ENCODE measurements around the gene MAST1. TPM values are rescaled to one million over a fixed set of nuclear protein-coding genes. Genes with fewer than 3 reads are reported as not detected.

MAST1 gene
- total and polyA plus RNA-seq, 8 donors = 0.43 to 33.9 (median 1.3) TPM; not detected in 1

DNA sequence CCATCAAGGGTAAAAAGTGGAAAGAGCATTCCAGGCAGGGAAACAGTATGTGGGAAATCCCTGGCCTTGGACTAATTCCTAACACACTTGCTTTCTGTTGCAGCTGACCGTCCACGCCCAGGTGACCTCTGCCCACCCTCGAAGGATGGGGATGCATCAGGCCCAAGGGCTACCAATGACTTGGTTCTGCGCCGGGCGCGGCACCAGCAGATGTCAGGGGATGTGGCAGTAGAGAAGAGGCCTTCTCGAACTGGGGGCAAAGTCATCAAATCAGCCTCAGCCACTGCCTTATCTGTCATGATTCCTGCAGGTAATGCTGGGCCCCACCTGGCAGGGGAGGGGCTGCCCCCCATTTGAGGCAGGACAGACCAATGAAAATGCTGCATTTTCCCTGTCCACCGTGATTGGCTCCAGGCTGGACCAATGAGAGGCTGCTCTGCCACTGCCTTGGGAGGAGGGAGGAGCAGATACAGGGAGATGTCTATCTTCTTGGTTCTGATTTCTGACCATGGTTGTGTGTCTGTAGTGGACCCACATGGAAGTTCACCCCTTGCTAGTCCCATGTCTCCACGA is 30.3 kb downstream of the MAST1 start:
- Histone ChIP-seq H3K27ac (no peak overlapping the region), H3K4me3 (no peak overlapping the region), H3K27me3 (peaks cover 0 to 10% (median under 1%) of the 10 kb centered on the region in 3 donors), H3K4me1 (peaks cover 13 to 18% (median 16%) of the 10 kb centered on the region in 4 donors), H3K9me3 (no peaks in the 10 kb centered on the region), H3K36me3 (peaks cover 0 to 8% (median 3%) of the 10 kb centered on the region in 4 donors)
- intact Hi-C loops (cut with DNase I; ENCODE audit: low total_unique reads) = no loop called here
- DNase-seq = no peak
- 91 to 95% (median 92%) methylated on average over 9 to 10 of the region's 10 CpGs for WGBS, 5 donors
- TF ChIP-seq EP300 (IDR thresholded peaks at IDR 0.05) (no peak), POLR2A (IDR thresholded peaks at IDR 0.05) (no peak), POLR2AphosphoS5 (IDR thresholded peaks at IDR 0.05) (no peak)
- TF ChIP-seq, protein P1, sequence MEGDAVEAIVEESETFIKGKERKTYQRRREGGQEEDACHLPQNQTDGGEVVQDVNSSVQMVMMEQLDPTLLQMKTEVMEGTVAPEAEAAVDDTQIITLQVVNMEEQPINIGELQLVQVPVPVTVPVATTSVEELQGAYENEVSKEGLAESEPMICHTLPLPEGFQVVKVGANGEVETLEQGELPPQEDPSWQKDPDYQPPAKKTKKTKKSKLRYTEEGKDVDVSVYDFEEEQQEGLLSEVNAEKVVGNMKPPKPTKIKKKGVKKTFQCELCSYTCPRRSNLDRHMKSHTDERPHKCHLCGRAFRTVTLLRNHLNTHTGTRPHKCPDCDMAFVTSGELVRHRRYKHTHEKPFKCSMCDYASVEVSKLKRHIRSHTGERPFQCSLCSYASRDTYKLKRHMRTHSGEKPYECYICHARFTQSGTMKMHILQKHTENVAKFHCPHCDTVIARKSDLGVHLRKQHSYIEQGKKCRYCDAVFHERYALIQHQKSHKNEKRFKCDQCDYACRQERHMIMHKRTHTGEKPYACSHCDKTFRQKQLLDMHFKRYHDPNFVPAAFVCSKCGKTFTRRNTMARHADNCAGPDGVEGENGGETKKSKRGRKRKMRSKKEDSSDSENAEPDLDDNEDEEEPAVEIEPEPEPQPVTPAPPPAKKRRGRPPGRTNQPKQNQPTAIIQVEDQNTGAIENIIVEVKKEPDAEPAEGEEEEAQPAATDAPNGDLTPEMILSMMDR (IDR thresholded peaks at IDR 0.05) = no peak

DNA sequence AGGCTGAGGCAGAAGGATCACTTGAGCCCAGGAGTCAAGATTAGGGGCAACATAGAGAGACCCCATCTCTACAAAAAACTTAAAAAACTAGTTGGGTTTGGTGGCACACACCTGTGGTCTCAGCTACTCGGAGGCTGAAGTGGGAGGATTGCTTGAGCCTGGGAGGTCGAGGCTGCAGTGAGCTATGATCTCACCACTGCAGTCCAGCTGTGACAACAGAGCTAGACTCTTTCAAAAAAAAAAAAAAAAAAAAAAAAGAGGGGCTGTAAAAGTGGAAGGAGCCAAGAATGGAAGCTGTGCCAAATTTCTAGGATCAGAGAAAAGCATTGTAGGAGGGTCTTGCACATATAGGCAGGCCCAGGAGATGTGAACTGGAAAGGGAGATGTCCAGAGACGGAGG is 33.4 kb downstream of the MAST1 start:
- H3K27ac ChIP-seq = no peak overlapping the region
- WGBS, 5 donors = 65 to 88% (median 76%) methylated on average over 3 of the region's 3 CpGs
- H3K4me3 ChIP-seq = no peak overlapping the region
- TF ChIP-seq, protein P1 (IDR thresholded peaks at IDR 0.05) = no peak
- TF ChIP-seq EP300 (IDR thresholded peaks at IDR 0.05) (no peak), POLR2A (IDR thresholded peaks at IDR 0.05) (no peak), POLR2AphosphoS5 (IDR thresholded peaks at IDR 0.05) (no peak)
- peaks cover 0 to 10% (median 0%) of the 10 kb centered on the region in 3 donors for H3K27me3 ChIP-seq
- H3K36me3 ChIP-seq = peaks cover 9 to 37% (median 32%) of the 10 kb centered on the region in 4 donors
- H3K9me3 ChIP-seq = no peaks in the 10 kb centered on the region
- peaks cover 13 to 24% (median 18%) of the 10 kb centered on the region in 4 donors for H3K4me1 ChIP-seq
- no peak for DNase-seq
- intact Hi-C loops (cut with DNase I; ENCODE audit: low total_unique reads) = no loop called here

DNA sequence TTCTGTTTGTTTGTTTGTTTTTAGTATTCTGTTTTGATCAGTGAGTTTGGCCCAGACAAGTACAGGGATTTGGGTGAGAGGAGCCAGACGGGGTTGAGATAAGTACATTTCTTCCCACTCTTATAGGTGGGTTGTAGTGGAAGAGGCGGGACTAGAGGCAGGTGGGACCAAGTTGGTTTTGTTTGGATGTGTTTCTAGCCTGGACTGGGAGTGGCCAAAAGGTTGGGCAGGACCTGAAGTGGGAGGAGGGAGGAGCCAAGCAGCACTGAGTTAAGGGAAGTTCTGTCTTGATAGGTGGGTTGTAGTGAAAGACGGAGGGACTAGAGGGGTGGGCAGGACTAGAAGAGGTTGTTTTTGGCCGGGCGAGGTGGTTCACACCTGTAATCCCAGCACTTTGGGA is 33.9 kb downstream of the MAST1 start:
- peaks cover 0 to 6% (median 0%) of the 10 kb centered on the region in 3 donors for H3K27me3 ChIP-seq
- H3K9me3 ChIP-seq = no peaks in the 10 kb centered on the region
- intact Hi-C loops (cut with DNase I; ENCODE audit: low total_unique reads) = no loop called here
- WGBS, 5 donors = 76 to 90% (median 81%) methylated on average over 5 of the region's 5 CpGs
- H3K27ac ChIP-seq = no peak overlapping the region
- H3K4me3 ChIP-seq = no peak overlapping the region
- no peak for DNase-seq
- H3K36me3 ChIP-seq = peaks cover 15 to 43% (median 38%) of the 10 kb centered on the region in 4 donors
- no peak for TF ChIP-seq POLR2A (IDR thresholded peaks at IDR 0.05)
- TF ChIP-seq, protein P1 (IDR thresholded peaks at IDR 0.05) = no peak
- no peak for TF ChIP-seq POLR2AphosphoS5 (IDR thresholded peaks at IDR 0.05)
- no peak for TF ChIP-seq EP300 (IDR thresholded peaks at IDR 0.05)
- H3K4me1 ChIP-seq = peaks cover 9 to 22% (median 14%) of the 10 kb centered on the region in 4 donors

DNA sequence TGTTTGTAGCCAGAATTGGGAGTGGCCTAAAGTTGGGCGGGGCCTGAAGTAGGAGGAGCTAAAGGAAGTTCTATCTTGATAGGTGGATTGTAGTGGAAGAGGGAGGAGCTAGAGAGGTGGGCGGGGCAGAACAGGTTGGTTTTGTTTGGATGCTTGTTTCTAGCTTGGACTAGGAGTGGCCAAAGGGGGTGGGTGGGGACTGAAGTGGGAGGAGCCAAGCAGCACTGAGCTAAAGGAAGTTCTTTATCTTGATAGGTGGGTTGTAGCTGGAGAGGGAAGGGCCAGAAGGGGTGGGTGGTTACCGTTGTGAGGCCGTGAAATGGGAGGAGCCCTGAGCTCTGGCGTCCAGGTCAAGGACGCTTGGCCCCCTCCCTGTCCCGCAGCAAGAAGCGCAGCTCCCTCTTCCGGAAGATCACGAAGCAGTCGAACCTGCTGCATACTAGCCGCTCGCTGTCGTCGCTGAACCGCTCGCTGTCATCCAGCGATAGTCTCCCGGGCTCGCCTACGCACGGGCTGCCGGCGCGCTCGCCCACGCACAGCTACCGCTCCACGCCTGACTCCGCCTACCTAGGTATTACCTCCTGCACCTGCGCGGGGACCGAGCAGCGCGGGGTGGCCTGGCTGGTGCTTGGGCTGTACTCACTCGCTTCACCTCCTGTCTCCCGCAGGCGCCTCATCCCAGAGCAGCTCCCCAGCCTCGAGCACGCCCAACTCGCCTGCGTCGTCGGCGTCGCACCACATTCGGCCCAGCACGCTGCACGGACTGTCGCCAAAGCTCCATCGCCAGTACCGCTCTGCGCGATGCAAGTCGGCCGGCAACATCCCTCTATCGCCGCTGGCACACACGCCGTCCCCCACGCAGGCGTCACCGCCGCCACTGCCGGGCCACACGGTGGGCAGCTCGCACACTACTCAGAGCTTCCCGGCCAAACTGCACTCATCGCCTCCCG is 34.9 kb downstream of the MAST1 start:
- DNase-seq = peak; percentile 87 to 88
- Histone ChIP-seq H3K4me3 (peak overlapping the region; percentile 13 to 42 (median 30)), H3K36me3 (peaks cover 24 to 53% (median 48%) of the 10 kb centered on the region in 4 donors), H3K9me3 (no peaks in the 10 kb centered on the region), H3K27me3 (no peaks in the 10 kb centered on the region), H3K4me1 (peaks cover 0 to 13% (median 4%) of the 10 kb centered on the region in 4 donors), H3K27ac (peak overlapping the region in 2 of 5 donors; percentile 51 to 53)
- intact Hi-C loops (cut with DNase I; ENCODE audit: low total_unique reads) = no loop called here
- WGBS, 5 donors = 39 to 65% (median 41%) methylated on average over 48 to 70 of the region's 70 CpGs
- TF ChIP-seq, protein P1 (IDR thresholded peaks at IDR 0.05) = no peak
- TF ChIP-seq POLR2AphosphoS5 (IDR thresholded peaks at IDR 0.05) (no peak), EP300 (IDR thresholded peaks at IDR 0.05) (no peak), POLR2A (IDR thresholded peaks at IDR 0.05) (no peak)

All from stomach (tissue), 9 donors.